Transverse colon (tissue), 4 donors: ENCODE results near the gene MGAT2.

Experiments used
- EP300 ChIP-seq: sonication (generic); formaldehyde crosslinking; IDR thresholded peaks from one replicate; pipeline ENCODE4 v1.6.1; 2017; ENCODE audit warnings: antibody characterized with exemption, low read depth
- POLR2A ChIP-seq: fragments of 450-650 bp; IDR thresholded peaks from one replicate; pipeline ENCODE4 v1.6.1; 2016; ENCODE audit warnings: antibody characterized with exemption, mild to moderate bottlenecking, moderate library complexity
- POLR2AphosphoS5 ChIP-seq, 3 donors: sonication (generic); formaldehyde crosslinking; IDR thresholded peaks; one replicate each; pipeline ENCODE4 v1.6.1; 2016; ENCODE audit warnings: antibody characterized with exemption in 3 of 3
- TF ChIP-seq, protein P1 (sequence below), 5 experiments: fragments of 200-600 bp in 3 of 5; fragments of 450-650 bp in 2 of 5; sonication (generic) in 3 of 5; IDR thresholded peaks; 1 replicate in 2 of 5; 2 replicates in 3 of 5; pipeline ENCODE4 v1.5.1; 2016 to 2017; ENCODE audit warnings: antibody characterized with exemption in 5 of 5, inconsistent platforms in 3 of 5, mild to moderate bottlenecking in 2 of 5, moderate library complexity in 1 of 5

DNA sequence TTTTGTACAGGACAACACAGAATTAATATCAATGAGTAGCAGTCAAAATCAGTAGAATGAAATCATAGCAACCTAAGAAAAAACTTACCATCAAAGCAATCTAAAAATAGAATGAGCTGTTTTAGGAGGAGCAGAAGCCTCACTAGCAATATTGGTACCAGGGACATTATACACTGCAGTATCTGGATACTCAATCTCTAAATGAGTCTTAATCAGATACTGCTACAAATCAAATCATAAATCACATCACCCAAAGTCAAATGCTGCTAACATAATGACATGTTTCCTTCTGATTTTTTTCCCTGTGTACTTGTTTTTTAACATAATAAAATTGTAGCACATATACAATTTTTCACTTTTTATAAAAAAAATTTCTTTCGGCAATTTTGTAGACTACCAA lies 42.5 kb upstream of the MGAT2 start:
- TF ChIP-seq, protein P1, sequence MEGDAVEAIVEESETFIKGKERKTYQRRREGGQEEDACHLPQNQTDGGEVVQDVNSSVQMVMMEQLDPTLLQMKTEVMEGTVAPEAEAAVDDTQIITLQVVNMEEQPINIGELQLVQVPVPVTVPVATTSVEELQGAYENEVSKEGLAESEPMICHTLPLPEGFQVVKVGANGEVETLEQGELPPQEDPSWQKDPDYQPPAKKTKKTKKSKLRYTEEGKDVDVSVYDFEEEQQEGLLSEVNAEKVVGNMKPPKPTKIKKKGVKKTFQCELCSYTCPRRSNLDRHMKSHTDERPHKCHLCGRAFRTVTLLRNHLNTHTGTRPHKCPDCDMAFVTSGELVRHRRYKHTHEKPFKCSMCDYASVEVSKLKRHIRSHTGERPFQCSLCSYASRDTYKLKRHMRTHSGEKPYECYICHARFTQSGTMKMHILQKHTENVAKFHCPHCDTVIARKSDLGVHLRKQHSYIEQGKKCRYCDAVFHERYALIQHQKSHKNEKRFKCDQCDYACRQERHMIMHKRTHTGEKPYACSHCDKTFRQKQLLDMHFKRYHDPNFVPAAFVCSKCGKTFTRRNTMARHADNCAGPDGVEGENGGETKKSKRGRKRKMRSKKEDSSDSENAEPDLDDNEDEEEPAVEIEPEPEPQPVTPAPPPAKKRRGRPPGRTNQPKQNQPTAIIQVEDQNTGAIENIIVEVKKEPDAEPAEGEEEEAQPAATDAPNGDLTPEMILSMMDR (IDR thresholded peaks at IDR 0.05) = no peak
- no peak for TF ChIP-seq EP300
- TF ChIP-seq POLR2A = no peak
- TF ChIP-seq POLR2AphosphoS5 (IDR thresholded peaks at IDR 0.05) = no peak
